Measurements from ENCODE around the gene SBK2.
A peak's percentile ranks its signal among the peaks of the same experiment; 100 is the strongest.
"Not testable (repeated sequence)": the region's sequence is repeated elsewhere in the genome, so short reads cannot be mapped to it uniquely, and the experiment has no call there.

Gene SBK2

DNA sequence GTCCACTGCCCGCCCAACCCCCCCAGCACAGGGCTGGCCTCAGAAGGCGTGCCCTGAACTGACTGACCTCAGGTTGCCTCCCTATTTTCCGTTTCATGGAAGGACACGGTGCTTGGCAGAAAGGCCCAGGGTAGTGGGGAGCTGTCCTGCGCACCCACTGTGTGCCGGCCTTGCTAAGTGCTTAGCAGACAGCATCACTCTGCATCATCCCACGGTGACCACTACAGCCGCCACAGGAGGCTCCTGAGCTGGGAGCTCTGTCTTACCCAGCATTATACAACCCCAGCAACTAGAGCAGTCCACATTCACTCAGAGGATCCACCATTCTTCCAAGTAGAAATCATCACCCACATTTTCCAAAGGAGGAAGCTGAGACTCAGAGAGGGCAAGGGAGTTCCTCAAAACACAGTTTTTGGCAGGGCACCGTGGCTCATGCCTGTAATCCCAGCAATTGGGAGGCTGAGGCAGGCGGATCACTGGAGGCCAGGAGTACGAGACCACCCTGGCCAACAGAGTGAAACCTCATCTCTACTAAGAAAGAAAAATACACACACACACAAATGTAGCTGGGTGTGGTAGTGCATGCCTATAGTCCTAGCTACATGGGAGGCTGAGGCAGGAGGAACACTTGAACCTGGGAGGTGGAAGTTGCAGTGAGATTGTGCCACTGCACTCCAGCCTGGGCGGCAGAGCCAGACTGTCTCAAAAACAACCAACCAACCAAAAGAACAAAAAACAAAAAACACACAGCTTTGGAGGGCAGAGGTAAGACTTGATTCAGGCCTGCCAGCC, 1.6 kb downstream of the SBK2 start:
- DNase-seq, result no peak

GRCh38 chr19:55534280-55534679, 2.7 kb downstream of the SBK2 start:
- DNase-seq, result not testable (repeated sequence)

- DNase-seq, result no peak
Measured at GRCh38 chr19:55530996-55531395, 5.9 kb downstream of the SBK2 start.

GRCh38 chr19:55529636-55530234, 7.2 kb downstream of the SBK2 start:
- DNase-seq, result no peak

GRCh38 chr19:55528030-55528803, 8.7 kb downstream of the SBK2 start:
- no peak for DNase-seq

- no peak for DNase-seq
Measured at GRCh38 chr19:55527197-55528029, 9.5 kb downstream of the SBK2 start.

DNA sequence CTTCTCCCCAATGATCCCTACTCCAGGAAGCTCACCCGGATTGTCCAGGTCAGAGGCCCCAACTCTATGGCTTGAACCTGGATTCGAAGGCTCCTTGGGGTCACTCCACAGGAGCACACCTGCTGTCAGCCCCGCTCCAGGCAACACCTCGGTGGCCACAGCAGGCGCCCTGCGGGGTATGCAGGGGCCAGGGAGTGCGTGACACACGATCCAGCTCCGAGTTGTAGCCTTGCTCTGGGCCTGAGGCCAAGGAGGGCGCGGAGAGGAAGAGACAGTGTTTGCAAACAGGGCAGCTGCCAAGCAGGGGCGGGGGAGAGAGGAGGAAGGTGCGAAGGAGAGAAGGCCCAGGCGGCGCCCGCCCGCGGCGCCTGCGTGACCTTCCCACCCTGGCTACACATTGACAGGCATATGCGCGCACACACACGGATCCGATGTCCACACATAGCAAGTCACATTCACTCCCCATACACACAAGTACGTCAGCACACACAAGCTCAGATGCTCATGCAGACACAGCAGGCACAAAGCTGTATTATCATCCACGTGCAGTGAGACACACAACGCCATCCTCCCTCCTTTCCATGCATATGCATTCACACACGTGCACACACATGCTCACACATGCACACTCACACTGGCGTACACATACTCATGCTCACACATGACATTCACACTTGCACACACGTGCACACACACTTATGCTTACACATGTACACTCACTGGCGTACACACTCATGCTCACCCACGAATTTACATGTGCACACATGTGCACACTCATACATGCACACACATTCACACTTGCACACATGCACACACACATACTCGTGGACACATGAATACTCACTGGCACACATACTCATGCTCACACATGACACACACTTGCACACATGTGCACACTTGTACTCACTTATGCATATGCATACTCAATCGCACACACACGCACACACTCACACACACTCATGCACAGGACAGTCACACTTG, 10.4 kb downstream of the SBK2 start:
- DNase-seq, result no peak

- no peak for DNase-seq
Measured at GRCh38 chr19:55525289-55526101, 11.4 kb downstream of the SBK2 start.

DNA sequence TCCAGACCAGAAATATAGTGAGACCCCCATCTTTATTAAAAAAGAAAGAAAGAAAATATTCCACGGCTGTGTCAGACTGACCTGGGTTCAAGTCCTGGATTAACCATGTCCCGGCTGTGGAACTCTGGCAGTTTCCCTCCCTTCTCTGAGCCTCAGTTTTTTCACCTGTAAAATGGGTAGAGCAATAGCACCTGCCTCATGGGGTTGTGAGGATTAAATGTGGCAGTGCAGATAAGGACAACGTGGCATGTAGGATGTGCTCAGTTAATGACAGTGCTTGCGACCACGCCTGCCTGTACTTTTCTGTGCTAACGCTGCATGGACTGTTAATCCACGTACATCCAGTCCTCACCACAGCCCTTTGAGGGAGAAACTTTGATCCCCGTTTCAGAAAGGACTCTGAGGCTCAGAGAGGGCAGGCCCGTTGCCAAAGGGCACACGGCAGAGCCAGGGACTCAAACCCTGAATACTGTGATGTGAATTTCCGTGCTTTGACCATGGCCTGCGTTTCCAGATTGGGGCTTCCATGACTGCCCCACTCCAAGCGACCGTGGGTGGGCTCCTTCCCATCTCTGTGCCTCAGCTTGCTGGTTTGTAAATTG, 16.1 kb downstream of the SBK2 start:
- no peak for DNase-seq

- DNase-seq, result no peak
Measured at GRCh38 chr19:55519451-55520311, 17.3 kb downstream of the SBK2 start.

DNA sequence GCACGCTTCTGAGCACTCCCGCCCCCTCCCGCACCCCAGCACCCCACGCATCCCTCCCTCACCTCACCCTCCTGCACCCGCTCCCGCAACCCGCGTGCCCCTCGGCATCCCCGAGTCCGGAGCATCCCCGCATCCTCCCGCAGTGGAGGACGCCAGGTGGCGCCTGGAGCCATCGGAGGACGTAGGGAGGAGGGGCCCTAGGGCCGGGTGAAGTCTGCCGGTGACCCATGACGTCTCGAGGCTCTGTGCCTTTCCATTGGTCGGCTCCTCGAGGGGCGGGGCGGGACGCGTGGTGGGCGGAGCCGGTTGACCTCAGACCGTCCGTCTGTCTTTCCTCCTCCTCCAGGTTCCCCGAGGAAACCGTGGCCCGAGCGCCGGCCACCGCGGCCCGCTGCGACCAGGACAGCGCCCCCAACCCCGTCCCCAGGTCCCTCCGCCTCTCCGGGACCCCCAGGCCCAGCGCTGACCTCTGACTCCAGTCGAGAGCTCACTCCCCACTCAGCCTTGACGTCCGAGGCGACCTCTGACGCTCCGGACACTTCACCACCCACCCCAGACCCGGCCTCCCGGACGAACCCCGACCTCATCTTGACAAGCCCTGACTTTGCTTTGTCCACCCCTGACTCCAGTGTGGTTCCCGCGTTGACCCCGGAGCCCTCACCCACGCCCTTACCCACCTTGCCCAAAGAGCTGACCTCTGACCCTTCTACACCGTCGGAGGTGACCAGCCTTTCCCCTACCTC, 19.9 kb downstream of the SBK2 start:
- peak; percentile 78 to 90 (median 82) for DNase-seq

- no peak for DNase-seq
Measured at GRCh38 chr19:55508120-55508519, 28.8 kb downstream of the SBK2 start.

- no peak for DNase-seq
Measured at GRCh38 chr19:55504981-55505380, 32.0 kb downstream of the SBK2 start.

DNA sequence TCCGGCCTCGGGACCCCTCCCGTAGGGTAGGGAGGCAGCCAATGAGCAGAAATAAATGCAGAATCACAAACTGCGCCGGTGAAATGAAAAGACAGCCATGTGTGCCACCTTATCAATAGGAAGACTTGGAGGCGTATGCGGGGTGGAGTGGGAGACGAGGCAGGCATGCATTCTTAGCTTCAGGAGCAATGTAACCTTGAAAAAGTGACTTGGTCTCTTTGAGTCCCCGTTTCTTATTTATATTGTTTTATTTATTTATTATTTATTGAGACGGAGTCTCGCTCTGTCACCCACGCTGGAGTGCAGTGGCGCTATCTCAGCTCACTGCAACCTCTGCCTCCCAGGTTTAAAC, 32.7 kb downstream of the SBK2 start:
- DNase-seq, result no peak

DNA sequence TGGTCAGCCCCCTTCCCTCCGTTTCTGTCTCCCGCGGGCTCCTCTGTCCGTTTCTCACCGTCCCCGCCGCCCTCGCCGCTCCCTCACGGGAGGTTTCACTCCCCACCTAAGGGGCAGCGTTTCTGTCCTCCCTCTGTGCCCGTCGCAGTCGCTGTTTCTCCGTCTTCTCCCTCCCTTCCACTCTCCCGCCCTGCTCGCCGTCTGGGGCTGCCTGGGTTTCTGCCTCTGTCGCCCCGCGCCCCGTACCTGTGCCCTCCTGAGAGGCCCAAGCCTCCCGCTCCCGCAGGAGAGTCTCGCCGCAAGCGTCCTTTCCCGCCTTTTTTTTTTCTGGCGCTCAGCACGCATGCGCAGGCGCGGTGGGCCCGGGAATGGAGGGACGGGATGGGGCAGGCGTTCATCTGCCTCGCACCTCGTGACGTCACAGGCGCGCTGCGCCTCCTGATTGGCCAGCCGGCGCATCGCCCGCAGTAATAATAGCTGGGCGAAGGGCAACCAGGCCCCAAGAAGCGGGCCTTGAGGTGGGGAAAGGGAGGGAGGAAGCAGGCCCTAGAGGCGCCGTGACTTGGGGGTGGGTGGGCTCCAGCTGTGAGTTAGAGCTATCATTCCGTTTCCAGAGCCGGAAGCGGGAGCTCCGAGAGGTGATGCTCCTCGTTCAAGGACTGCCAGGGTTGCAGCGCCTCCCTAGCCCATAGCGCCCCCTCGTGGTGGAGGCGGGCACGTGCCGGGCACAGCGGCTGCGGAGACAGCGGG, 33.3 kb downstream of the SBK2 start:
- DNase-seq, result peak; percentile 85 to 94 (median 91)

DNA sequence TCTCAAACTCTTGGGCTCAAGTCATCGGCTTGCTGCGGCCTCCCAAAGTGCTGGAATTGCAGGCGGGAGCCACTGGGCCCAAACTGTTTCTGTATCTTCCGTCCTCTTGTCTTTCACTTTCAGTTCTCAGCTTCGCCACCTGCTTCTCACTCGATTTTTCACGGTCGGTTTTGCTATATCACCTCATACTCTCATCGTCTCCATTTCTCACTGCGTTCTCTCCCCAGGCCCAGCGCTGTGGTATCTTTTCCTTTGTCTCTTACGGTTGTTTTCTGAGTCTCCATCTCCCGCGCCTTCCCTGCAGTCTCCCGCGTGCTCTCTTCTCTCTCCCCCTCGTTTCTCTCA, 33.8 kb downstream of the SBK2 start:
- DNase-seq, result no peak

DNA sequence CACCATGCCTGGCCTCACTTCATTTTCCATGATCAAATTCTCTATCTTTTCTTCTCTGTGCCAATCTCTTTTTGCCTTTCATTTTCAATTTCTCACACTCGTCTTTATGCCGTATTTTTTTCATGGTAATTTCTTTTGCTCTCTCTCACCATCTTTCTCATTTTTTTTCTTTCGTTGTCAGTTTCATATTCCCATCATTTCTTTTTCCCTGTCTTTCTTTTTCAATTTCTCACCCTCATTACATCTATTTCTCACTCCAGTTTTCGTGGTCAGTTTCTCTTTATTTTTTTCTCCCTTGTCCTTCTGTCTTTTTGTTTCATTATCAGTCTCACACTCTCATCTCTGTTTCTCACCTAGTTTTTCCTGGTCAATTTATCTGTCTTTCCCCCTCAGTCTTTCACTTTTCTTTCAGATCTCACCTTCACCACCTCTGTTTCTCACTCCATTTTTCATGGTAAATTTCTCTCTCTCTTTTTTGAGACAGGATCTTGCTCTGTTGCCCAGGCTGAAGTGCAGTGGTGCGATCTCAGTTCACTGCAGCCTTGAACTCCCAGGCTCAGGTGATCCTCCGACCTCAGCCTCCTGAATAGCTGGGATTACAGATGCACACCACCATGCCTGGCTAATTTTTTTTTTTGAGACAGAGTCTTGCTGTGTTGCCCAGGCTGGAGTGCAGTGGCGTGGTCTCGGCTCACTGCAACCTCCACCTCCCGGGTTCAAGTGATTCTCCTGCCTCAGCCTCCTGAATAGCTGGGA, 34.6 kb downstream of the SBK2 start:
- DNase-seq, result no peak
